GM23338 (cell line): ENCODE data around the gene SCN11A. TPM values are rescaled to one million over a fixed set of nuclear protein-coding genes. Genes with fewer than 3 reads are reported as not detected.

Experiments
- ATAC-seq: fragments of 200-7000 bp; cut with Tn5 transposase; 3 replicates; pipeline ENCODE4 v1.9.1; 2020
- DNase-seq: peaks from one replicate; pipeline ENCODE4 v3.0.0-alpha.2; 2015; ENCODE audit warnings: low spot score
- H2AFZ ChIP-seq: fragments of 200-600 bp; sonication (generic); 2 replicates; pipeline ENCODE4 v1.8.0; 2016; ENCODE audit warnings: antibody characterized with exemption, mild to moderate bottlenecking, moderate library complexity
- H3F3A ChIP-seq: fragments of 200-600 bp; sonication (generic); replicated peaks from 2 replicates; pipeline ENCODE4 v1.8.0; 2017; ENCODE audit warnings: antibody characterized with exemption, mixed run types, low read depth
- H3K27ac ChIP-seq: fragments of 200-600 bp; sonication (generic); 2 replicates; pipeline ENCODE4 v1.6.1; 2016; ENCODE audit warnings: low read depth
- H3K27me3 ChIP-seq: fragments of 200-600 bp; sonication (generic); 2 replicates; pipeline ENCODE4 v1.8.0; 2016; ENCODE audit warnings: mild to moderate bottlenecking, mixed run types, moderate library complexity; ENCODE audit not compliant: insufficient read depth
- H3K36me3 ChIP-seq: fragments of 200-600 bp; sonication (generic); 2 replicates; pipeline ENCODE4 v1.8.0; 2016; ENCODE audit warnings: mild to moderate bottlenecking; ENCODE audit not compliant: insufficient read depth
- H3K4me1 ChIP-seq: fragments of 200-600 bp; sonication (generic); 2 replicates; pipeline ENCODE4 v1.8.0; 2016; ENCODE audit warnings: mild to moderate bottlenecking, moderate library complexity; ENCODE audit not compliant: insufficient read depth
- H3K4me2 ChIP-seq: fragments of 200-600 bp; sonication (generic); 2 replicates; pipeline ENCODE4 v1.7.1; 2017; ENCODE audit warnings: mixed run types
- H3K4me3 ChIP-seq: fragments of 200-600 bp; sonication (generic); 2 replicates; pipeline ENCODE4 v1.6.1; 2016; ENCODE audit warnings: mixed run types
- H3K79me2 ChIP-seq: fragments of 200-600 bp; sonication (generic); replicated peaks from 2 replicates; pipeline ENCODE4 v1.8.0; 2017; ENCODE audit warnings: mild to moderate bottlenecking; ENCODE audit not compliant: insufficient read depth
- H3K9me2 ChIP-seq: fragments of 200-600 bp; sonication (generic); 2 replicates; pipeline ENCODE4 v1.8.0; 2017; ENCODE audit not compliant: insufficient read depth
- H4K20me1 ChIP-seq: fragments of 200-600 bp; sonication (generic); replicated peaks from 2 replicates; pipeline ENCODE4 v1.8.0; 2017; ENCODE audit warnings: mild to moderate bottlenecking; ENCODE audit not compliant: insufficient read depth
- H3K27ac Mint-ChIP-seq: 2 replicates; pipeline ENCODE4 v1.8.0; 2020; ENCODE audit warnings: inconsistent platforms, mild to moderate bottlenecking, moderate library complexity, mixed read lengths
- H3K27me3 Mint-ChIP-seq: 3 replicates; pipeline ENCODE4 v1.8.0; 2022; ENCODE audit warnings: low read depth, mild to moderate bottlenecking, moderate library complexity, mixed read lengths, inconsistent platforms; ENCODE audit not compliant: insufficient read depth, poor library complexity
- H3K36me3 Mint-ChIP-seq: 3 replicates; pipeline ENCODE4 v1.8.0; 2021; ENCODE audit warnings: low read depth, mild to moderate bottlenecking, inconsistent platforms, moderate library complexity, mixed read lengths
- H3K4me1 Mint-ChIP-seq: 3 replicates; pipeline ENCODE4 v1.8.0; 2020; ENCODE audit warnings: mild to moderate bottlenecking, inconsistent platforms, mixed read lengths
- H3K4me3 Mint-ChIP-seq: 3 replicates; pipeline ENCODE4 v1.8.0; 2021; ENCODE audit warnings: moderate library complexity, mild to moderate bottlenecking, inconsistent platforms, mixed read lengths
- H3K9me3 Mint-ChIP-seq: 3 replicates; pipeline ENCODE4 v1.8.0; 2020; ENCODE audit warnings: moderate library complexity, mild to moderate bottlenecking, inconsistent platforms, mixed read lengths
- CREB1 ChIP-seq: fragments of 250-450 bp; sonication (Bioruptor Pico); IDR thresholded peaks from 2 replicates; pipeline ENCODE4 v1.5.0; 2020; ENCODE audit warnings: low read depth, mild to moderate bottlenecking, moderate library complexity
- CTCF ChIP-seq, 2 experiments: fragments of 200-600 bp in 1 of 2; sonication (generic) in 1 of 2; conservative IDR thresholded peaks; 2 replicates each; pipeline versions ENCODE4 v1.5.1 to v1.6.1; 2016 to 2017; ENCODE audit warnings: antibody characterized with exemption in 2 of 2, low read depth in 2 of 2, mild to moderate bottlenecking in 2 of 2, moderate library complexity in 1 of 2
- ETS1 ChIP-seq: IDR thresholded peaks from 2 replicates; pipeline ENCODE4 v1.6.1; 2016; ENCODE audit warnings: antibody characterized with exemption
- EZH2 ChIP-seq: fragments of 200-600 bp; sonication (generic); IDR thresholded peaks from one replicate; pipeline ENCODE4 v1.8.0; 2017; ENCODE audit warnings: antibody characterized with exemption, mild to moderate bottlenecking, low read depth; ENCODE audit not compliant: unreplicated experiment
- EZH2phosphoT487 ChIP-seq: fragments of 200-600 bp; sonication (generic); IDR thresholded peaks from one replicate; pipeline ENCODE4 v1.8.1; 2018; ENCODE audit warnings: antibody characterized with exemption; ENCODE audit not compliant: unreplicated experiment
- JUNB ChIP-seq: IDR thresholded peaks from one replicate; pipeline ENCODE4 v1.6.1; 2016; ENCODE audit warnings: antibody characterized with exemption; ENCODE audit not compliant: unreplicated experiment
- NANOG ChIP-seq: IDR thresholded peaks from 2 replicates; pipeline ENCODE4 v1.6.1; 2016; ENCODE audit warnings: antibody characterized with exemption, borderline replicate concordance
- REST ChIP-seq: IDR thresholded peaks from one replicate; pipeline ENCODE4 v1.6.1; 2018; ENCODE audit warnings: antibody characterized with exemption; ENCODE audit not compliant: unreplicated experiment
- ZNF331 ChIP-seq: fragments of 250-450 bp; sonication (Bioruptor Pico); IDR thresholded peaks from 2 replicates; pipeline ENCODE4 v1.5.0; 2020; ENCODE audit warnings: low read depth, mild to moderate bottlenecking, moderate library complexity
- polyA plus RNA-seq: library from polyadenylated mRNA; unstranded; fragments of >200 nt; fragmentation: Nextera tagmentation; extraction: Ambion mirVana; gene quantifications from 2 replicates; pipeline ENCODE4 v1.2.1, GENCODE V29; 2016
- total RNA-seq: library from RNA; depleted of rRNA; stranded (reverse); fragments of >200 nt; shearing (Covaris generic); gene quantifications from 2 replicates; pipeline ENCODE4 v1.2.3, GENCODE V29; 2014

The SCN11A gene
- total and polyA plus RNA-seq, 2 experiments from 2014 or later, result 0.05 to 0.14 TPM

GRCh38 chr3:39099242-39099641 is 47.5 kb upstream of the SCN11A start:
- H3K27ac ChIP-seq, result no peak overlapping the region
- peaks cover 5% of the 10 kb centered on the region; the same call in 1 of the 2 replicates for H4K20me1 ChIP-seq
- H3K4me2 ChIP-seq, result no peak overlapping the region
- Mint-ChIP-seq H3K36me3 (peaks cover 34% of the 10 kb centered on the region), H3K27ac (no peak overlapping the region), H3K27me3 (peaks cover 4% of the 10 kb centered on the region), H3K9me3 (no peaks in the 10 kb centered on the region), H3K4me3 (no peak overlapping the region), H3K4me1 (peaks cover 6% of the 10 kb centered on the region)
- no peak for DNase-seq
- H3K36me3 ChIP-seq, result peaks cover 6% of the 10 kb centered on the region
- H3K79me2 ChIP-seq, result no peaks in the 10 kb centered on the region
- H3K27me3 ChIP-seq, result no peaks in the 10 kb centered on the region
- ATAC-seq, result no peak
- H3K9me2 ChIP-seq, result no peaks in the 10 kb centered on the region
- TF ChIP-seq NANOG (no peak), REST (no peak)
- H3K4me3 ChIP-seq, result no peak overlapping the region
- no peak overlapping the region for H2AFZ ChIP-seq
- H3F3A ChIP-seq, result no peaks in the 10 kb centered on the region
- H3K4me1 ChIP-seq, result no peaks in the 10 kb centered on the region

- Histone ChIP-seq H3K27ac (no peak overlapping the region), H3K4me3 (no peak overlapping the region), H2AFZ (no peak overlapping the region), H3K79me2 (no peaks in the 10 kb centered on the region), H3F3A (no peaks in the 10 kb centered on the region), H3K4me1 (no peaks in the 10 kb centered on the region), H3K4me2 (no peak overlapping the region), H3K36me3 (peaks cover 12% of the 10 kb centered on the region), H3K27me3 (no peaks in the 10 kb centered on the region), H3K9me2 (no peaks in the 10 kb centered on the region), H4K20me1 (peaks cover 5% of the 10 kb centered on the region; the same call in 1 of the 2 replicates)
- Mint-ChIP-seq H3K27ac (no peak overlapping the region), H3K4me3 (no peak overlapping the region), H3K27me3 (peaks cover 4% of the 10 kb centered on the region), H3K4me1 (peaks cover 3% of the 10 kb centered on the region), H3K36me3 (peaks cover 40% of the 10 kb centered on the region), H3K9me3 (no peaks in the 10 kb centered on the region)
- DNase-seq (no peak), ATAC-seq (no peak)
- TF ChIP-seq NANOG (no peak), CREB1 (CRISPR knock-in tag) (no peak), REST (no peak), EZH2phosphoT487 (no peak), ZNF331 (CRISPR knock-in tag) (no peak), EZH2 (no peak), ETS1 (no peak), JUNB (no peak), CTCF (conservative IDR thresholded peaks at IDR 0.05; ENCODE audit: low read depth in 2 of 2) (no peak)
Observed at GRCh38 chr3:39098473-39099000, 46.8 kb upstream of the SCN11A start.
